GM12878 (cell line): ENCODE measurements around the gene DIPK1A. TPM values are rescaled to one million over a fixed set of nuclear protein-coding genes. Genes with fewer than 3 reads are reported as not detected.

Experiments used
- ATAC-seq: fragments of 200-7000 bp; cut with Tn5 transposase; 3 replicates; pipeline ENCODE4 v1.9.1; 2020; ENCODE audit warnings: mild to moderate bottlenecking, moderate library complexity
- BruUV-seq: library from RNA; stranded (reverse); fragments of 400-500 nt; replicated peaks from 2 replicates; lab custom pipeline; 2021; lab: Mats Ljungman, UMichigan
- CTCF ChIA-PET: fragments of 300-600 bp; sonication (Branson Sonifier 250); formaldehyde crosslinking; extraction: SDS; loops from one replicate; lab custom pipeline; 2021; ENCODE audit warnings: inconsistent platforms; lab: Yijun Ruan, JAX
- POLR2A ChIA-PET: fragments of 350-600 bp; formaldehyde crosslinking; extraction: SDS; loops from one replicate; lab custom pipeline; 2021; ENCODE audit warnings: inconsistent platforms; lab: Charles Lee
- RAD21 ChIA-PET: fragments of 300-600 bp; sonication (Branson Sonifier 250); formaldehyde crosslinking; loops from one replicate; lab custom pipeline; 2023; ENCODE audit warnings: antibody characterized with exemption; ENCODE audit not compliant: unreplicated experiment; lab: Charles Lee
- SMC1A ChIA-PET: fragments of 300-600 bp; sonication (Branson Sonifier 250); formaldehyde crosslinking; loops from one replicate; lab custom pipeline; 2023; ENCODE audit not compliant: unreplicated experiment, uncharacterized antibody; lab: Charles Lee
- DNase-seq: peaks from one replicate; pipeline ENCODE4 v3.0.0-alpha.2; 2011; ENCODE audit warnings: low read depth, low spot score
- FAIRE-seq: peaks from 3 replicates; lab custom pipeline; 2011; peaks lifted over from hg19 to GRCh38; lab: Jason Lieb, UNC
- H2AFZ ChIP-seq: 2 replicates; pipeline ENCODE4 v1.6.0; 2011; ENCODE audit warnings: low read depth, low read length, control low read depth; ENCODE audit not compliant: control insufficient read depth
- H3K27ac ChIP-seq: 2 replicates; pipeline ENCODE4 v1.5.1; 2011; ENCODE audit warnings: control low read depth; ENCODE audit not compliant: control insufficient read depth, insufficient read depth
- H3K27me3 ChIP-seq, 2 experiments: replicated peaks in 1 of 2; 2 replicates each; pipeline versions ENCODE4 v1.6.0 to v1.6.1; 2011; ENCODE audit warnings: low read length in 1 of 2; ENCODE audit not compliant: control insufficient read depth in 2 of 2, insufficient read depth in 2 of 2
- H3K36me3 ChIP-seq, 2 experiments: 2 replicates each; pipeline ENCODE4 v1.5.1; 2011; ENCODE audit warnings: low read length in 1 of 2; ENCODE audit not compliant: control insufficient read depth in 2 of 2, insufficient read depth in 2 of 2
- H3K4me1 ChIP-seq: 2 replicates; pipeline ENCODE4 v1.6.1; 2011; ENCODE audit warnings: mild to moderate bottlenecking, low read length, moderate library complexity, mixed read lengths; ENCODE audit not compliant: control insufficient read depth, insufficient read depth
- H3K4me2 ChIP-seq: 2 replicates; pipeline ENCODE4 v1.6.0; 2011; ENCODE audit warnings: control low read depth; ENCODE audit not compliant: control insufficient read depth, insufficient read depth
- H3K4me3 ChIP-seq: fragments of 200-600 bp; sonication (generic); 2 replicates; pipeline ENCODE4 v1.5.1; 2016
- H3K79me2 ChIP-seq: 2 replicates; pipeline ENCODE4 v1.6.0; 2011; ENCODE audit warnings: low read length; ENCODE audit not compliant: control insufficient read depth, insufficient read depth
- H3K9ac ChIP-seq: 2 replicates; pipeline ENCODE4 v1.8.0; 2011; ENCODE audit warnings: low read length, control low read depth, mixed read lengths; ENCODE audit not compliant: control insufficient read depth, insufficient read depth
- H3K9me3 ChIP-seq: replicated peaks from 3 replicates; pipeline ENCODE4 v1.5.1; 2011; ENCODE audit warnings: mild to moderate bottlenecking, low read length; ENCODE audit not compliant: control insufficient read depth, insufficient read depth
- H4K20me1 ChIP-seq: 2 replicates; pipeline ENCODE4 v1.6.0; 2011; ENCODE audit not compliant: control insufficient read depth, insufficient read depth
- EED ChIP-seq: sonication (generic); IDR thresholded peaks from 2 replicates; pipeline ENCODE4 v1.6.1; 2016; ENCODE audit warnings: antibody characterized with exemption, low read depth
- FOXM1 ChIP-seq: IDR thresholded peaks from 2 replicates; pipeline ENCODE4 v1.6.1; 2012; ENCODE audit warnings: low read depth, mild to moderate bottlenecking, inconsistent platforms, low read length, moderate library complexity
- HDAC2 ChIP-seq: fragments of 200-600 bp; sonication (generic); IDR thresholded peaks from 2 replicates; pipeline ENCODE4 v1.6.1; 2017
- IRF5 ChIP-seq: fragments of 450-650 bp; IDR thresholded peaks from 2 replicates; pipeline ENCODE4 v1.6.1; 2017; ENCODE audit warnings: borderline replicate concordance
- SMARCA5 ChIP-seq: fragments of 450-650 bp; IDR thresholded peaks from 2 replicates; pipeline ENCODE4 v1.6.1; 2017; ENCODE audit warnings: mild to moderate bottlenecking
- SREBF2 ChIP-seq: IDR thresholded peaks from 2 replicates; pipeline ENCODE4 v1.6.1; 2012; ENCODE audit warnings: mild to moderate bottlenecking, low read length
- WRNIP1 ChIP-seq: IDR thresholded peaks from 2 replicates; pipeline ENCODE4 v1.6.1; 2011; ENCODE audit warnings: low read depth, low read length, improper control_type of control experiment, borderline replicate concordance
- YY1 ChIP-seq: IDR thresholded peaks from 2 replicates; pipeline ENCODE4 v1.6.1; 2011; ENCODE audit warnings: low read depth, mild to moderate bottlenecking, low read length
- ZSCAN29 ChIP-seq: fragments of 450-650 bp; IDR thresholded peaks from 2 replicates; pipeline ENCODE4 v1.6.1; 2017; ENCODE audit warnings: mild to moderate bottlenecking, moderate library complexity
- WGBS: methylation state at CpG from one replicate; pipeline ENCODE4 v1.1.6; 2016; ENCODE audit warnings: low lambda C conversion rate; ENCODE audit not compliant: insufficient replicate concordance, insufficient coverage; ENCODE audit errors: missing lambda C conversion rate; 5-methylcytosine and 5-hydroxymethylcytosine counted together
- in situ Hi-C: fragments of 300-500 bp; cut with MboI; formaldehyde crosslinking; loops from 9 replicates; pipeline ENCODE4 v1.14.3; 2018; ENCODE audit warnings: mixed read lengths
- intact Hi-C: fragments of 100-400 bp; cut with micrococcal nuclease; formaldehyde crosslinking; loops from one replicate; pipeline ENCODE4 v1.14.2; 2022; ENCODE audit not compliant: unreplicated experiment
- polyA plus RNA-seq, 11 experiments: library from polyadenylated mRNA; depleted of rRNA in 4 of 11; unstranded in 6 of 11; stranded (reverse) in 5 of 11; fragments of >200 nt; fragmentation: Nextera tagmentation in 4 of 11; fragmentation: Illumina TruSeq in 1 of 11; extraction: Ambion mirVana in 4 of 11; extraction: Trizol in 1 of 11; gene quantifications; 1 replicate in 1 of 11; 2 replicates in 10 of 11; pipeline versions ENCODE4 v1.2.1 to v1.2.3, GENCODE V29; 2011 to 2016; ENCODE audit warnings: inconsistent platforms in 2 of 11, missing spikeins in 2 of 11, low read depth in 1 of 11
- total RNA-seq, 4 experiments: library from RNA; depleted of rRNA in 3 of 4; stranded (reverse); fragments of >200 nt in 3 of 4; fragmentation: Illumina TruSeq in 1 of 4; extraction: Trizol in 1 of 4; gene quantifications; 2 replicates each; pipeline versions ENCODE4 v1.2.1 to v1.2.3, GENCODE V29; 2013 to 2021

The DIPK1A gene
- total and polyA plus RNA-seq, 10 of the 15 experiments (the other 5 are each of a cell fraction or from before 2014, with no cell fraction given), result 4.9 to 15.0 (median 9.7) TPM

- no peak overlapping the region for H3K27ac ChIP-seq
- ChIA-PET SMC1A (interaction anchor here (0.6 to 2.1 kb wide), 9 partner anchors 12 to 124 kb away, joined by 3 to 9 read pairs (median 3); no protein-coding TSS in a partner anchor), CTCF (interaction anchor here (0.6 to 1.7 kb wide), 6 partner anchors 8 to 189 kb away, joined by 3 to 4 read pairs (median 3); no protein-coding TSS in a partner anchor), POLR2A (no interaction called here), RAD21 (no interaction called here)
- FAIRE-seq, result no peak
- ATAC-seq, result no peak
- no peaks in the 10 kb centered on the region for H3K27me3 ChIP-seq
- TF ChIP-seq HDAC2, result no peak
- WGBS, result 100% methylated on average over 2 of the region's 2 CpGs
- H3K4me1 ChIP-seq, result no peaks in the 10 kb centered on the region
- no peak overlapping the region for H3K9ac ChIP-seq
- H3K36me3 ChIP-seq, result no peaks in the 10 kb centered on the region
- intact Hi-C loops (no loop called here), in situ Hi-C loops (no loop called here)
- H4K20me1 ChIP-seq, result no peaks in the 10 kb centered on the region
- H3K9me3 ChIP-seq, result no peaks in the 10 kb centered on the region; the same call in 2 of the 3 replicates
- H3K4me2 ChIP-seq, result no peak overlapping the region
- BruUV-seq, result no TSS peak
- no peaks in the 10 kb centered on the region for H3K79me2 ChIP-seq
- no peak overlapping the region for H3K4me3 ChIP-seq
- H2AFZ ChIP-seq, result no peak overlapping the region
- no peak for DNase-seq
Observed at GRCh38 chr1:92887465-92887864, 73.8 kb downstream of the DIPK1A start.

- Histone ChIP-seq H3K79me2 (no peaks in the 10 kb centered on the region), H3K9ac (no peak overlapping the region), H3K9me3 (no peaks in the 10 kb centered on the region; the same call in 2 of the 3 replicates), H3K4me2 (no peak overlapping the region), H3K36me3 (no peaks in the 10 kb centered on the region), H2AFZ (no peak overlapping the region), H4K20me1 (no peaks in the 10 kb centered on the region), H3K27me3 (no peaks in the 10 kb centered on the region), H3K4me1 (no peaks in the 10 kb centered on the region), H3K27ac (no peak overlapping the region), H3K4me3 (no peak overlapping the region)
- intact Hi-C loops (no loop called here), in situ Hi-C loops (no loop called here)
- ChIA-PET SMC1A (interaction anchor here (0.6 to 2.1 kb wide), 6 partner anchors 14 to 125 kb away, joined by 3 to 9 read pairs (median 4); no protein-coding TSS in a partner anchor), RAD21 (no interaction called here), CTCF (interaction anchor here (0.6 to 0.8 kb wide), 3 partner anchors 8 to 190 kb away, joined by 3 to 4 read pairs (median 3); no protein-coding TSS in a partner anchor), POLR2A (interaction anchor here (0.6 kb wide), 1 partner anchor 25 kb away, joined by 4 read pairs; no protein-coding TSS in a partner anchor)
- DNase-seq, result no peak
- TF ChIP-seq WRNIP1 (no peak), EED (no peak), SMARCA5 (no peak), FOXM1 (no peak), IRF5 (no peak), YY1 (no peak), SREBF2 (no peak), ZSCAN29 (no peak)
- no peak for ATAC-seq
- no peak for FAIRE-seq
- 93% methylated on average over 2 of the region's 2 CpGs for WGBS
- no TSS peak for BruUV-seq
Observed at GRCh38 chr1:92886886-92887419, 74.3 kb downstream of the DIPK1A start.
